ENCODE data around the gene SLC8A2.

SLC8A2 gene

DNA sequence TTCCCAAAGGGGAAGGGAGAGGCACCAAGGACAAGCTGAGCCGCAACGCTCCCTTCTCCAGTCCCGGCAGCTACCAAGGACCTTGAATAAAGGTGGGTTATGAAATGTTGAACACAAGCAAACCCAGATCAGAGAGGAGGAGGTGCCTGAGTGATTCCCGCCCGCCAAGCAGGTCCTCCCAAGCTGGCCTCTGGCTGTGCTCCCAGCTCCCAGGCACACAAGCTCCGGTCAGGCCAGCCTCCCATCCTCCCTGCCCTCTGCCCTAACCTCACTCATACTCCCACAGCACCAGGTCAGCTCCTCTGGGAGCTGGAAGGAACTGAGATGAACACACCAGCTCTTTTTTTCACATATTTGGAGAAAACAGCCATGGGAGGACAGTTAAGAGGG lies 39.4 kb upstream of the SLC8A2 start:
- intact Hi-C loops (cut with DNase I; ENCODE audit: low total_unique reads), result loop anchor here (5.0 to 10.0 kb wide), 2 partner anchors 39 to 184 kb away; partner anchors contain the start of gene SLC8A2
- peak overlapping the region; percentile 86 to 97 for H3K27ac ChIP-seq
- no peaks in the 10 kb centered on the region for H3K27me3 ChIP-seq
- TF ChIP-seq, protein P1, sequence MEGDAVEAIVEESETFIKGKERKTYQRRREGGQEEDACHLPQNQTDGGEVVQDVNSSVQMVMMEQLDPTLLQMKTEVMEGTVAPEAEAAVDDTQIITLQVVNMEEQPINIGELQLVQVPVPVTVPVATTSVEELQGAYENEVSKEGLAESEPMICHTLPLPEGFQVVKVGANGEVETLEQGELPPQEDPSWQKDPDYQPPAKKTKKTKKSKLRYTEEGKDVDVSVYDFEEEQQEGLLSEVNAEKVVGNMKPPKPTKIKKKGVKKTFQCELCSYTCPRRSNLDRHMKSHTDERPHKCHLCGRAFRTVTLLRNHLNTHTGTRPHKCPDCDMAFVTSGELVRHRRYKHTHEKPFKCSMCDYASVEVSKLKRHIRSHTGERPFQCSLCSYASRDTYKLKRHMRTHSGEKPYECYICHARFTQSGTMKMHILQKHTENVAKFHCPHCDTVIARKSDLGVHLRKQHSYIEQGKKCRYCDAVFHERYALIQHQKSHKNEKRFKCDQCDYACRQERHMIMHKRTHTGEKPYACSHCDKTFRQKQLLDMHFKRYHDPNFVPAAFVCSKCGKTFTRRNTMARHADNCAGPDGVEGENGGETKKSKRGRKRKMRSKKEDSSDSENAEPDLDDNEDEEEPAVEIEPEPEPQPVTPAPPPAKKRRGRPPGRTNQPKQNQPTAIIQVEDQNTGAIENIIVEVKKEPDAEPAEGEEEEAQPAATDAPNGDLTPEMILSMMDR (IDR thresholded peaks at IDR 0.05), result no peak
- peaks cover 14 to 86% (median 76%) of the 10 kb centered on the region in 4 donors for H3K4me1 ChIP-seq
- no peak for DNase-seq
- no peaks in the 10 kb centered on the region for H3K9me3 ChIP-seq
- H3K4me3 ChIP-seq, result no peak overlapping the region
- peaks cover 0 to 7% (median 0%) of the 10 kb centered on the region in 3 donors for H3K36me3 ChIP-seq

DNA sequence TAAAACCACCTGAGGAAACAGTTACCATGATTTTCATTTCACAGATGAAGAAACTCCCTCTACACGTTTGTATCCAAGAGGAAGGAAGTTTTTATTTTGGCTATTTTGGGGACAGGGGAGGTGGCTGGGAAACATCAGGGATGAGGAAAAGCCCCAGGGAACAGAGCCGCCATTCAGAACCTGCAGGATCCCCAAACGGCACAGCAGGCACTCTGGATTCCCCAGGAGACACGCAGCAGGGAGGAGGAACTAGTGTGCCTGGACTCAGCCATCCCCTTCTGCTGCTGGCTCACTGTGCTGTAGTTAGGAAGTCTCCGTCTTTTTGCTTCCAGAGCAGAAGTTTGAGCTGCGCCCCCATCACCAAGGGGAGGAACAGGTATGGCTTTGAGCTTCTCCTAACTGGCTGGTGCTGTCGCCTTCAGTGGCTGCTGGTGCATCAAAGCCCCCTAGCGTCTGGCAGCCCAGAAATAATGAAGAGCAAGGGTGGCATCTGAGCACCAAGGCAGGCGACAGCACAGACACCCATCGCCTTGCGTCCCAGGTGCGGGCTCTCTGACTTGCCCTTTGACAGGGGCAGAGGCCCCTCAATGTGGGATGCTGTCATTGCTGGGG lies 38.9 kb upstream of the SLC8A2 start:
- intact Hi-C loops (cut with DNase I; ENCODE audit: low total_unique reads), result loop anchor here (5.0 to 10.0 kb wide), 2 partner anchors 38 to 184 kb away; partner anchors contain the start of gene SLC8A2
- TF ChIP-seq, protein P1 (IDR thresholded peaks at IDR 0.05), result no peak
- H3K9me3 ChIP-seq, result no peaks in the 10 kb centered on the region
- no peak for DNase-seq
- no peaks in the 10 kb centered on the region for H3K27me3 ChIP-seq
- H3K27ac ChIP-seq, result peak overlapping the region; percentile 86 to 97
- H3K4me1 ChIP-seq, result peaks cover 14 to 83% (median 76%) of the 10 kb centered on the region in 4 donors
- H3K4me3 ChIP-seq, result no peak overlapping the region
- peaks cover 0 to 10% (median 0%) of the 10 kb centered on the region in 3 donors for H3K36me3 ChIP-seq

DNA sequence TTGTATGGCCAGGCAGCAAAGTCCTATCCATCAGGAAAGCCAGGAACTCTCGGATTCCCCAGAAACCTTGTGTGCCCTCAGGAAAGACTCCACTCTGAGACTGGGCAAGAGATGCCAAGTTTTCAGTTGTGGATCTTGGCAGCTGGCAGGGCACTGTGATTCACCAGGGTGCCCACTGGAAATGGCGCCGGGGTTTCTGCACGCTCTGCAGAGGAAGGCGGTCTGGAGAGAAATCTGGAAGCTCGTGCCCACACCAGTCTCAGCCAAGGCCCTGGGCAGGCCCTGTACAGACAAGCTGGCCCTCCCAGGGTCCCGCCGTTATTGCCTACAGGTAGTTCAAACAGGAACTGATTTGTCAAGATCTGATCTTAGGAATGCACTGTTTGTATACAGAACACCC lies 38.3 kb upstream of the SLC8A2 start:
- no peaks in the 10 kb centered on the region for H3K27me3 ChIP-seq
- H3K9me3 ChIP-seq, result no peaks in the 10 kb centered on the region
- intact Hi-C loops (cut with DNase I; ENCODE audit: low total_unique reads), result loop anchor here (5.0 to 10.0 kb wide), 3 partner anchors 38 to 205 kb away; partner anchors contain the start of genes C5AR1 and SLC8A2
- DNase-seq, result peak; percentile 66 to 92
- peaks cover 14 to 83% (median 76%) of the 10 kb centered on the region in 4 donors for H3K4me1 ChIP-seq
- TF ChIP-seq, protein P1 (IDR thresholded peaks at IDR 0.05), result no peak
- H3K4me3 ChIP-seq, result no peak overlapping the region
- peak overlapping the region; percentile 86 to 97 for H3K27ac ChIP-seq
- H3K36me3 ChIP-seq, result peaks cover 0 to 16% (median 0%) of the 10 kb centered on the region in 3 donors

DNA sequence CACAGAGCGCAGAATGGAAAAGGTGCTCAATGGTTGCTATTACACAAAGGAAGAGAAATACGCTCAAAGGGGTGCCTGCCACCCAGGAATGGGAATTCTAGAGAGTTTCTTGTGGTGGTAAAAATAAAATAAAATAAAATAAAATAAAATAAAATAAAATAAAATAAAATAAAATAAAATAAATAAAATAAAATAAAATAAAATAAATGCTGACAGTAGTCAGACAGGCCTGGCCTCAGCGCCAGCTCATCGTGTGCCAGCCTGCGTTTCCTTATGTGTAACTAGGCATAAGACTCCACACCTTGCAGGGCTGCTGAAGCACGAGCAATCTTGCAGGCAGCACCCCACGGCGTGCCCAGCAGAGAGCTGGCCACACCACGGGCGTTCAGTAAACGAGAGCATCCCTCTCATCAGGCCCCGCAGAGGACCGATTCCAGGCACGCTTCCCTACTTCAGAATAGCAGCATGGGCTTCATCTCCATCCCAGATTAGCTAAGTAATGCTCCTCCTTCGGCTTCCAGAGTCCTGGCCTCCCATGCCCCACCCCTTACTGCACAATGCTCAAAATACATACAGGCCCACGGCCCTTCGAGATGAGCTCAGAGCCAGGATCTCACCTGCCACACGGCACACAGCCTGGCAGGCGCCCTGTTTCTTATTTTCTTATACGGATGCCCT lies 37.6 kb upstream of the SLC8A2 start:
- Histone ChIP-seq H3K27ac (peak overlapping the region in 1 of 2 donors; percentile 97), H3K4me1 (peaks cover 14 to 82% (median 76%) of the 10 kb centered on the region in 4 donors), H3K27me3 (no peaks in the 10 kb centered on the region), H3K36me3 (peaks cover 0 to 20% (median 0%) of the 10 kb centered on the region in 3 donors), H3K9me3 (no peaks in the 10 kb centered on the region), H3K4me3 (no peak overlapping the region)
- TF ChIP-seq, protein P1 (IDR thresholded peaks at IDR 0.05), result no peak
- intact Hi-C loops (cut with DNase I; ENCODE audit: low total_unique reads), result loop anchor here (10.0 kb wide), 1 partner anchor 205 kb away; the partner anchor contains the start of gene C5AR1
- DNase-seq, result no peak

DNA sequence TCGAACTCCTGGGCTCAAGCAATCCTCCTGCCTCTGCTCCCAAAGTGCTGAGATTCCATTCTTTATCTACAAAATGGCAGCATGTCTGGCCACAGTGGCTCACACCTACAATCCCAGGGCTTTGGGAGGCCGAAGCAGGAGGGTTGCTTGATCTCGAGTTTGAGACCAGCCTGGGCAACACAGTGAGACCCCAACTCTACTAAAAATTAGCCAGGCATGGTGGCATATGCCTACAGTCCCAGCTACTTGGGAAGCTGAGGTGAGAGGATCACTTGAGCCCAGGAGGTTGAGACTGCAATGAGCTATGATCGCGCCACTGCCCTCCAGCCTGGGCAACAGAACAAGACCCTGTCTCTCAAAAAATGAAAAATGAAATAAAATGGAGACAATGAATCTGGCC lies 37.0 kb upstream of the SLC8A2 start:
- no peak for DNase-seq
- peaks cover 14 to 78% (median 73%) of the 10 kb centered on the region in 4 donors for H3K4me1 ChIP-seq
- no peaks in the 10 kb centered on the region for H3K27me3 ChIP-seq
- intact Hi-C loops (cut with DNase I; ENCODE audit: low total_unique reads), result loop anchor here (10.0 kb wide), 1 partner anchor 204 kb away; the partner anchor contains the start of gene C5AR1
- peak overlapping the region in 1 of 2 donors; percentile 97 for H3K27ac ChIP-seq
- H3K9me3 ChIP-seq, result no peaks in the 10 kb centered on the region
- H3K4me3 ChIP-seq, result no peak overlapping the region
- TF ChIP-seq, protein P1 (IDR thresholded peaks at IDR 0.05), result no peak
- H3K36me3 ChIP-seq, result peaks cover 4 to 25% (median 4%) of the 10 kb centered on the region in 3 donors
